GM19025 (cell line): Measurements from ENCODE around the gene PRKCSH.

Experiments used
- ATAC-seq: cut with Tn5 transposase; IDR thresholded peaks from one replicate; pipeline ENCODE4 v1.9.1; 2021; ENCODE audit warnings: mild to moderate bottlenecking, low read depth, moderate library complexity; ENCODE audit not compliant: unreplicated experiment

PRKCSH gene

DNA sequence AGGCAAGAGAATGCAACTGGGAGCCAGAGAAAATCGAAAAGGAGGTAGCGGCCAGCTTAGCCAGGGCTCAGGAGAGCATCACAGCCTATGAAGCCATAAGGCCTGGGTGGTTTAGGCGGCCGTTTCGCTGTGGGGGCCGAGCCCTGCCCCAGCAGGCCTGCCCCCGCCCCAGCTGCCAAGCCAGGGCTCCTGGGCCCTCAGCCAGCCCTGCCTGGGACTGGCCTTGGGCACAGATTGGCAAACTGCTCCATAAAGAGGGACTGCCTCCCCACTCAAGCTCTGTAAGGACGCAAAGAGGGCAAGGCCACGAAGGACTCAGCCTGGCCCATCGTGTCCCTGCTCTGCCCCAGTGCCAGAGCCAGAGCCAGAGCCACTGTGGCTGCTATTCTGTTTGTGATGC lies 60.0 kb downstream of the PRKCSH start:
- ATAC-seq, result no peak

DNA sequence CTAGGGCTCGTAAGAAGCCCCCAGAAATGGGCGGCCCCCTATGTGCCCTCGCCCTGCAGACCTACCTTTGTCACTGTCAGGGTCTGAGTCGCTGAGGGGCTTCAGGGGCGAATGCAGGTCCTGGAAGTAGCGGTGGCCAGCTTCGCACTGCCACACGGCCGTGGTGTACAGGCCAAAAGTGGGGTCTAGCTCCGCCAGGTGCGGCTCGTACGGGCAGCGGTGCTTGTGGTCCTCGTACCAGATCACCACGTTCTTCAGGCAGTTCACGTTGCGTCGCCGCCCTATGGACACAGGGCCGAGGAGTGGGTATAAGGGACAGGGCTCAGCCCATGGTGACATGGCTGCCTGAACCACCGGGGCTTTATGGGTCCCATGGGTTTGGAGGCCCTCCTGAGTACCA lies 60.5 kb downstream of the PRKCSH start:
- ATAC-seq, result no peak

- ATAC-seq, result no peak
Observed at GRCh38 chr19:11496391-11497163, 61.1 kb downstream of the PRKCSH start.

GRCh38 chr19:11499220-11499726 lies 63.8 kb downstream of the PRKCSH start:
- no peak for ATAC-seq

GRCh38 chr19:11499890-11500420 lies 64.5 kb downstream of the PRKCSH start:
- no peak for ATAC-seq
